AG08395 (cell line): ENCODE results near the gene PTPN2.
A peak's percentile ranks its signal among the peaks of the same experiment; 100 is the strongest.

ENCODE experiments used
- DNase-seq: peaks from one replicate; pipeline ENCODE4 v3.0.0; 2012; ENCODE audit warnings: mixed read lengths, low spot score

PTPN2 gene

DNA sequence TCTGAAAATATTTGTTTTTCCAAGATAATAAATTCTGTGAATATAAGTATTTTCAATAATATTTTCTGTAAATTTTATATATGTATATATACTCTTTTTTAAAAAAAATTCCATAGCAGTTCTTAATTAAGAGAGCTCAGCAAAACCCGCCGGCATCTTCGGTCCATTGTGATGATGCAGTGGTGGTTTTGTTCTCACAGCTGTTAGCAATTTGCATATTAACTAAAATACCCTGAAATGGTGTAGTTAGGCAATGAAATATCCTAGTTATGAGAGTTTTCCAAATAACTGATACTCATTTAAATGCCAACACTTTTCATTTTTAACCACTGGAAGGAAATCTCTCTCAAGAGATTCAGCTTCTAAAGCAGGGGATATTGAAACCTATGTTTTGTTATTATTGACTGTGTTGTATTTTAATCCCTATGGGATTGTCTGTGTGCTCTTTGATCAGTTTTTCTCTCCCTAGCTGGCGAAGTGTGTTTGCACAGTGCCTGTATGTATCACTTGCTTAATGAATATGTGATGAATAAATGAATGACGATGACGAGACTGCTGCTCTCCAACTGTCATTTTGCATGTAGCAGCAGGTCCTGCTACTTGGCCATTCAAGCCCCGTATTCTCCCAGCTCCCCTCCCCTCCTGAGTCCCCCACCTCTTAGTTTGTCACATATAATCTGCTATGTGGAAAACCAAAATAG, 138.8 kb downstream of the PTPN2 start:
- peak; percentile 44 for DNase-seq

DNA sequence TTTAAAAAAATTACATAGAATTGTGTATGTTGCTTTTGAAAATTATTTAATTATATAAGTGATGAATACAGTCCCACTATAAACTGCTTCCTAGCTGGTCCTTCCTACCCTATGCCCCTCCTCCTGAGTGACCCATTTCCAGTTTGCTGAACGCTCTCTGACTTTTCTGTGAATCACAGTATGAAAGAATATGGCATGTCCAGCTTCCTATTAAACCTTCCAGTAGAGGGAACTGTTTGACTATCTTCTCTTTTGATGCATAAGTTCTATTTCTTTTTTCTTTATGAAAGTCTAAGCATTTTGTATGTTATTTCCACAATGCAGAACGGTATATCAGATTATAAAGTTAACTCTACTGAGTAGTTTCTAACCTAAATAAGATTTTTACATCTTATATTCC, 139.9 kb downstream of the PTPN2 start:
- DNase-seq: peak; percentile 75

DNA sequence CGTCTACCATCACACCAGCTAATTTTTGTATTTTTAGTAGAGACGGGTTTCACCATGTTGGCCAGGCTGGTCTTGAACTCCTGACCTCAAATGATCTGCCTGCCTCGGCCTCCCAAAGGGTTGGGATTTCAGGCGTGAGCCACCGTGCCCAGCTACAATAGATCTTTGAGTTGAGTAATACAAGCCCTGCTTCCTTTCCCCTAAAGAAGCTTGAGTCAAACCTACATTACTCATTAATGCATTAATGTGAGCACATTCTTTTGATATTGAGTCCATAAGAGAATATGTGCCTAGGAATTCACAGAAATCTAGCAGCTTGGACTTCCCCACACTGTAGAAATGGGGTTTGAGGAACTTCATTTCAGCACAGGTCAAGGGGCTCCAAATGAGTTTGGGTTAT, 141.6 kb downstream of the PTPN2 start:
- DNase-seq: peak; percentile 10
